ENCODE measurements around the gene PARVA. TPM values are rescaled to one million over a fixed set of nuclear protein-coding genes. Genes with fewer than 3 reads are reported as not detected.

PARVA gene
- total RNA-seq, 1 experiment from 2014 or later: 22.9 TPM

- H3K9me3 Mint-ChIP-seq (ENCODE audit: low read depth, unreplicated experiment): peaks cover 4% of the 10 kb centered on the region
- intact Hi-C loops (cut with micrococcal nuclease; ENCODE audit: unreplicated experiment): no loop called here
- no peaks in the 10 kb centered on the region for H3K4me1 Mint-ChIP-seq (ENCODE audit: low read depth, unreplicated experiment)
- CTCF ChIA-PET: no interaction called here
- H3K36me3 Mint-ChIP-seq (ENCODE audit: insufficient read depth, unreplicated experiment): no peaks in the 10 kb centered on the region
- no peak overlapping the region for H3K27ac Mint-ChIP-seq (ENCODE audit: unreplicated experiment)
- no TSS peak for BruUV-seq (replicated peaks)
- no peak for DNase-seq
- TF ChIP-seq CTCF (IDR thresholded peaks at IDR 0.05; ENCODE audit: unreplicated experiment): no peak
- H3K4me3 Mint-ChIP-seq (ENCODE audit: low read depth, unreplicated experiment): no peak overlapping the region
- no peaks in the 10 kb centered on the region for H3K27me3 Mint-ChIP-seq (ENCODE audit: unreplicated experiment)
Observed at GRCh38 chr11:12459865-12460444, 82.6 kb downstream of the PARVA start.

GRCh38 chr11:12460466-12460865 lies 83.1 kb downstream of the PARVA start:
- CTCF ChIA-PET: no interaction called here
- Mint-ChIP-seq H3K4me1 (ENCODE audit: low read depth, unreplicated experiment) (no peaks in the 10 kb centered on the region), H3K36me3 (ENCODE audit: insufficient read depth, unreplicated experiment) (no peaks in the 10 kb centered on the region), H3K27me3 (ENCODE audit: unreplicated experiment) (no peaks in the 10 kb centered on the region), H3K4me3 (ENCODE audit: low read depth, unreplicated experiment) (no peak overlapping the region), H3K27ac (ENCODE audit: unreplicated experiment) (no peak overlapping the region), H3K9me3 (ENCODE audit: low read depth, unreplicated experiment) (peaks cover 4% of the 10 kb centered on the region)
- intact Hi-C loops (cut with micrococcal nuclease; ENCODE audit: unreplicated experiment): no loop called here
- no peak for TF ChIP-seq CTCF (IDR thresholded peaks at IDR 0.05; ENCODE audit: unreplicated experiment)
- no TSS peak for BruUV-seq (replicated peaks)
- DNase-seq: no peak

GRCh38 chr11:12461516-12461915 lies 84.1 kb downstream of the PARVA start:
- DNase-seq: no peak
- H3K27ac Mint-ChIP-seq (ENCODE audit: unreplicated experiment): no peak overlapping the region
- no peak for TF ChIP-seq CTCF (IDR thresholded peaks at IDR 0.05; ENCODE audit: unreplicated experiment)

GRCh38 chr11:12464303-12464702 lies 86.9 kb downstream of the PARVA start:
- CTCF ChIA-PET: no interaction called here
- BruUV-seq (replicated peaks): no TSS peak
- Mint-ChIP-seq H3K4me1 (ENCODE audit: low read depth, unreplicated experiment) (no peaks in the 10 kb centered on the region), H3K36me3 (ENCODE audit: insufficient read depth, unreplicated experiment) (no peaks in the 10 kb centered on the region), H3K27ac (ENCODE audit: unreplicated experiment) (no peak overlapping the region), H3K27me3 (ENCODE audit: unreplicated experiment) (no peaks in the 10 kb centered on the region), H3K9me3 (ENCODE audit: low read depth, unreplicated experiment) (peaks cover 4% of the 10 kb centered on the region), H3K4me3 (ENCODE audit: low read depth, unreplicated experiment) (no peak overlapping the region)
- intact Hi-C loops (cut with micrococcal nuclease; ENCODE audit: unreplicated experiment): no loop called here
- DNase-seq: no peak
- TF ChIP-seq CTCF (IDR thresholded peaks at IDR 0.05; ENCODE audit: unreplicated experiment): no peak

More at GRCh38 chr11:12461516-12461915, 84.1 kb downstream of the PARVA start:
- intact Hi-C loops (cut with micrococcal nuclease; ENCODE audit: unreplicated experiment): no loop called here
- no TSS peak for BruUV-seq (replicated peaks)
- Mint-ChIP-seq H3K9me3 (ENCODE audit: low read depth, unreplicated experiment) (peaks cover 4% of the 10 kb centered on the region), H3K27me3 (ENCODE audit: unreplicated experiment) (no peaks in the 10 kb centered on the region), H3K4me1 (ENCODE audit: low read depth, unreplicated experiment) (no peaks in the 10 kb centered on the region), H3K36me3 (ENCODE audit: insufficient read depth, unreplicated experiment) (no peaks in the 10 kb centered on the region), H3K4me3 (ENCODE audit: low read depth, unreplicated experiment) (no peak overlapping the region)
- CTCF ChIA-PET: no interaction called here

All from Calu3 (cell line).